SK-MEL-5 (cell line): ENCODE measurements around the gene BABAM2. TPM values are rescaled to one million over a fixed set of nuclear protein-coding genes. Genes with fewer than 3 reads are reported as not detected.
"Not testable (repeated sequence)": the region's sequence is repeated elsewhere in the genome, so short reads cannot be mapped to it uniquely, and the experiment has no call there.

Source experiments
- DNase-seq: peaks from one replicate; pipeline ENCODE4 v3.0.0-alpha.2; 2016; ENCODE audit warnings: low read depth, low spot score
- in situ Hi-C: cut with HindIII; loops from 2 replicates; pipeline ENCODE4 v1.10.0; 2016; ENCODE audit warnings: low sequenced_read_pairs, high pct_unique_total_duplicates, low pct_unique_long_range_greater_than_20kb
- total RNA-seq: library from RNA; depleted of rRNA; stranded (reverse); fragments of >200 nt; shearing (Covaris generic); gene quantifications from 2 replicates; pipeline ENCODE4 v1.2.3, GENCODE V29; 2014

Gene BABAM2
- total RNA-seq, 1 experiment from 2014 or later, result 50.7 TPM

DNA sequence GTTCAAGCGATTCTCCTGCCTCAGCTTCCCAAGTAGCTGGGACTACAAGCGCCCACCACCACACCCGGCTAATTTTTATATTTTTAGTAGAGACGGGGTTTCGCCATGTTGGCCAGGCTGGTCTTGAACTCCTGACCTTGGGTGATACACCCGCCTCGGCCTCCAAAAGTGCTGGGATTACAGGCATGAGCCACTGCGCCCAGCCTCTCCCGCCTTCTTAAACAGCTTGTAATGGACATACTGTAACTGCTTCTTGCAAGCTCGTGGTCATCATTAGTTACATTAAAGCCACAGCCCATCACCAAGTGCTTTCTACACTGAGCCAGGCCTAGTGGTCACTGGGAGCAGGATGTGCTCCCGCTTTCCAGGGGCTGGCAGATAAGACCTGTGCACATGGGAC is 444.7 kb downstream of the BABAM2 start:
- DNase-seq, in situ Hi-C loops: not testable (repeated sequence)

DNA sequence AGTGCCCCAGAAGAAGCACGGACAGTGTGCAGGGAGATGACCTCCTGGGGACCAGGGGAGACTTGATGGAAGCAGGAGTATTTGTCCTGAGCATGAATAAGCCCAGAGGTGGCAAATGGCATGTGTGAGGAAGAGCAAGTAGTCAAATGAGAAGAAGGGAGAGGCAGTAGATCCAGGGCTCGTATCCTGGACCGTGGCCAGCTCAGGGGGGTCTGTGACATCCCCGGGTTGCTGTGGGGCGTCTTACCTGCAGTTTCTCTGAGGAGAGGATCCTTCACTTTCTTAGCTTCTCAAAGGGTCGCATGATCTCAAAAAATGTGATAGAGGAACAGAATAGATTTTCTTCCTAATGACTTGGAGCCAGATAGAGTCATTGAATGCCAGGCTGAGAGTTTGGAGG is 445.1 kb downstream of the BABAM2 start:
- in situ Hi-C loops, result no loop called here
- DNase-seq, result no peak

DNA sequence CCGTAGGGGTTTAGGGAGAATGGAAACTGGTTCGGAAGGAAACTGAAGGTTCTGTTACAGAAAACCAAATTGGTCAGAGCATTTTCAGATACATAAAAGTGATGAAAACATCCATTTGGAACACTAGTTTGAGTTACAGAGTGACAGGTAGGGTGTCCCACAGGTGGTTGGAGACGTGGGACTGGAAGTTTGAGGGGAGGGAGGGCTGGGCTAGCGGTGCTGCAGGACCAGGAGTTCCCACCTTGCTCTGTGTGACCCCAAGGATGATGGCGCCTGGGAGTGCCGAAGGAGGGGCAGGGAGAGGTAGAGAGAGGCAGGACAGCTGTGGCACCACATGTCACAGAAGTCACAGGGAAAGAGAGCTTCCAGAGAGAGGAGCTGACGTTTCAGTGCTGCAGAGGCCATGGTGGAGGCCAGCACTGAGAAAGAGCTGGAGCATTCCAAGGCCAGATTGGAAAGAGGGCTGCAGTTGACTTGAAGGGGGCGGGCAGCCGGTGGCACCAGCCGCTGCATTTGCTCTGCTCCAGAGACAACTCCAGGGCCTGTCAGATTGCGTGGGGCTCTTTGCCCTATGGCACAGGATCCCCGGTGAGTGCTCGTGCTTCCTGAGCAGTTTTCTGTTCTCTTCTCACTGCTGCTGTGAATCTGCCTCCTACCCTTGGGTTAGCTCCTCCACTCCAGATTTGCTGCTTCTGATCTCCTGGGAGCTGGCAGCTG is 445.9 kb downstream of the BABAM2 start:
- in situ Hi-C loops, result no loop called here
- no peak for DNase-seq

- in situ Hi-C loops, result no loop called here
Observed at GRCh38 chr2:28336982-28337627, 446.6 kb downstream of the BABAM2 start.

DNA sequence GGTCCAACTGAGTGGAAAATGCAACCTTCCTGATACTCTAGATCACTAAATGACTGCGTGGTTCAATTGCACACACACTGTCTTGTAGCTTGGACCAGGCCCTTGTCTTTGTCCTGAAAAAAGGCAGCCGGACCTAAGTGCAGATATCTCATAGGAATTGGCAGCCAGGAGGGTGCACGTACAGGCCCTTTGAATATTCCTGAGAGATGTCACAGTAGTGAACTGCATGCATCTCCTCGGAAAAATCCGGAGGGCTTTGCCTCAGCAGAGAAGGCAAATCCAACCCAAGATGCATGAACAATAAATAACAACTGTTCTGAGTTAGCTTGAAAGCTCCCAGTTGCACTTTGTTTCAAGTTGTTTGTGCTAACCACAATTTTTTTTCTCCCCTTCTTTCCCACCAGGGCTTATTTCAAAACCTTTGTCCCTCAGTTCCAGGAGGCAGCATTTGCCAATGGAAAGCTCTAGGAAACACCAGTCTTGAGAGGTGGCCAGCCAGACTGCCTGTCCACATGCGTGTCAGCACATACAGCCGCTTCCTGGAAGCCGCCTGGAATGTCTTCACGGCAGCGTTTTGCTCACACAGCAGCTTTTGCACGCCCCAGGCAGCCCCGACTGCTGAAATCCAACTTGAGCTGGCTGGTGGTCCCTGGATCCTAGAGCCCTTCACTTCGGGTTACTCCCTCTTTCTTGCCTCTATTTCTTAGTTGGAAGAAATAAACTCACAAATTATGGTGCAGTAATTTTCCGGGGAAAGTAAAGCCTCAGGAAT is 447.7 kb downstream of the BABAM2 start:
- in situ Hi-C loops, result no loop called here
- DNase-seq, result no peak

More at GRCh38 chr2:28336982-28337627, 446.6 kb downstream of the BABAM2 start:
- DNase-seq, result no peak

GRCh38 chr2:28338831-28339321 is 448.3 kb downstream of the BABAM2 start:
- in situ Hi-C loops, result no loop called here
- no peak for DNase-seq

GRCh38 chr2:28339516-28340175 is 449.1 kb downstream of the BABAM2 start:
- in situ Hi-C loops, result no loop called here
- no peak for DNase-seq

DNA sequence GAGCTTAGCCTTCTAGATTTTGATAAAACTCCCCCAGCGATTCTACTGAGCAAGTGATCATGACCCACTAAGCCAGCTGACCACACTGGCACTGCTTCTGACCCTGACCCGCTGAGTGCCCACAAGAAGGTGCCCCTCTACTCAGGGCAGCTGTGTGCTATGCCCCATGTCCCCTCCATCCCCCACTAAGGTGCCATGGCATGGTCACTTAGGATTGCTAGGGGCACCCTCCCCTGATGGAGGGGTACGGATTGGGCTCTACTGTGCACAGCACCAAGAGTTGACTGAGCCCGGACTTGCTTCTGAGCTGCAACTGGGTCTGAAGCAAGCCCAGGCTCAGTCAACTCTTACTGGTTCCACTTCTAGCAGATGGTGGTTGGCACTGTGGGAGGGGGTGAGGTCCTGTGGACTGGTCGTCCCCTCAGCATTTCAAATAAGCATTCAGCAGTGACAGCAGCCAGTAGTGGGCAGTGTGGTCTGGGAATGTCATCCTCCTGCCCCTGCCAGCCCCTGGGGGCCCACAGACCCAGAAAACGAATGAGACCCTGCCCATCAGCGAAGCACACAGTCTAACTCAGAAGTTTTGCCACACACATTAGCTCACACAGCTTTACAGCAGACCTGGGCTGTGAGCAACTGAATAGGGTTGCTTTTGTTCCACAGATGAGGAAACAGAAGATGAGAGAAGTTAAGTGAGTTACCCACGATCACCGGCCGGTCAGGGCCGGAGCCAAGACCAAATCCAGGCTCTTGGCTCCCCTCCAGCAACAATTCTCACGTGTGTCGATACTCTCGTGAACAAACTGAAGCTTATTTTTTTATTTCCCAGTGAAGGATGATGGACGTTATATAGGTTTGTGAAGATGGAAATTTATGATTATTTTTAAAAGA is 450.0 kb downstream of the BABAM2 start:
- no peak for DNase-seq
- in situ Hi-C loops, result no loop called here

- DNase-seq, result no peak
- in situ Hi-C loops, result no loop called here
Observed at GRCh38 chr2:28341208-28341891, 450.8 kb downstream of the BABAM2 start.

GRCh38 chr2:28342081-28342967 is 451.8 kb downstream of the BABAM2 start:
- in situ Hi-C loops, result no loop called here
- DNase-seq, result no peak

DNA sequence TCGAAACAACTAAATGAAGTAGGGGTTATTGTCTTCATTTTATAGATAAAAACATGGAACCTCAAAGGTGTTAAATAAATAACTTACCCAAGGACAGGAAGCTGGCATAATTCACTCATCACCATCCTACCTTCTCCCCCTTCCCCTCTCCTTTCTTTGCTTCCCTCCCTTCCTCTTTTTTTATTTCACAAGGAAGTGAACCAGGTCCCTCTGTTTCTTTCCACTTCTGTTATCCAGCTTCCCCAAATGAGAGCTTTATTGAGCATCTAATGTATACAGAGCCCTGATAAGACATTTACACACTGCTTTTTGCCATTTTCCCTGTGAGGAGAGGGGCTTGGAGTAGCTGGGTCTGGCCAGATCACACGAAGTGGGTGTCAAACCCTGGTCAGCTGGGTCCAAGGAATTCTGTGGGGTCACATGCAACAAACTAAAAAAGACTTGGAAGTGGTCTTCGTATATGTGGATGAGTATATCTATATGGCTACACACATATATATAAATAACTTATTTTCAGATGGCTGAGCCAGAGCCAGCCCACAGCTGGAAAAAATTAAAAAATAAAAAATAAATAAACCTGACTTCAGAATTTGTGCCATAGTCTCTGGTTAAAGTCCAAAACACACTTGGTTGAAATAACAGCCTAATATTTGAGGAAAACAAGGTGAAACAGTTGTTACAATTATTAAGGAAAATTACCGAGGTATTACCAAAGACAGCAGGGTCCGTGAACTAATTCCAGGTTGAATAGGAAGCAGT is 452.8 kb downstream of the BABAM2 start:
- no peak for DNase-seq

DNA sequence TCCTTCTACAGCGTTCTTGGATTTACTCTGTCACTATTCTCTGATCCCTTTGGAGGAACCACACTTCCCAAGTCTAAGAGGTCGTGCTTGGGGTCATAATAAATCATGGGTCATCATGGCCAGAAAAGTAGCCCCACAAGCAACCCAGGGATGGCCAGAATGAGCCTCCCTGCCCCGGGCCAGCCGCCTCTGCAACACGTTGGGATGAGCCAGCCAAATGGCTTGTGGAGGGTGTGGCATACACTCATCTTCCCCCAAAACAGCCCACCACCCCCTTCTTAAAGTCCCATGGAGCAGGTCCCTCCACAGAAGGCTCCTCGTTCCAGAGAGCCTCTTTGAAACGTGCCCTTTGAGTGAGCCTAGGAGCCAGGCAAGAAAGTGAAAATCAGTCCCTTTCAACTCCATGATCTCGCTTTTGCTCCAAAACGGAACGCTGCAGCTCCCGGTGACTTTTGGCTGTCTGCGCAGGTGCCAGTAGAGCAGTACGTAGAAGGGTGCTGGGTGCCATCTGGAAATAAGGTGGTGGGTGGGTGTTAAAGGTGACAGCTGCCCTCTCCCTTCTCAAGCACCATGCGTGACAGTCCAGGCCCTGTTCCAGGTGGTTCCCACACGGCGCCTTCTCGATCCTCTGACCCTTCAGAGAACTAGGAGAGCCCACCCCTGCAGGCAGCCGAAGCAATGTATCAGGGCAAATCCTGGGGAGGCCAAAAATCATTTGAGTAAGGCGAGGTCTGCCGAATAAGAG is 453.6 kb downstream of the BABAM2 start:
- no peak for DNase-seq
- in situ Hi-C loops, result no loop called here

More for the DNA sequence above, 452.8 kb downstream of the BABAM2 start:
- in situ Hi-C loops, result no loop called here

DNA sequence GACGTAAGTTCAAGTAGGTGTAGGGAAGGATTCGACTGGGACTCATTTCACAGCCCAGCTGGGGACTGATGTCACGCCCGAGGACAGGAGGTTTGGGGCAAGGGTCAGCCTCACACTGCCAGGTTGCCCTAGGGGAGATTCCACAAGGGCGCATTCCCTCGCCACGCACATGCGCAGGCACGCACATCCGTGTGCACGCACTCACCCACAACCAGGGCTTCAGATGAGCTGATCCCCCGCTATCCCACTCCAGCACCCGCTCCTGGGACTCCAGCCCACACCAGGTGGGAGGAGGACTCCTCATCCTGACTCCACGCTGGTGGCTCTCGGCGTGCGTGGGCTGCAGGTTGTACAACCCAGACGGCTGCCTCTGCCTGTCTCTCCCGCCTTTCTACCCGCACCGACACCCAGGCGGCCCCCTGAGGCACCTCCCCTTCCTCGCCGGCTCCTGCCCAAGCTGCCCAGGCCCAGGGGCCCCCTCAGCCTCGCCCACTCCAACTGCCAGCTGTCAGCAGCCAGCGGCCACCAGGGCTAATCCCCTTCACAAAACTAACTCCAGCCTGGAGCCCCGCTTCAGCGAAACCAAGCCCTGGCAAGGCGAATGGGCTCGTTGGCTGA is 454.3 kb downstream of the BABAM2 start:
- in situ Hi-C loops, result no loop called here
- DNase-seq, result no peak

GRCh38 chr2:28345619-28346018 is 455.1 kb downstream of the BABAM2 start:
- no peak for DNase-seq
- in situ Hi-C loops, result no loop called here
